ENCODE data around the gene EFCAB8.
A peak's percentile ranks its signal among the peaks of the same experiment; 100 is the strongest.
"Not testable (repeated sequence)": the region's sequence is repeated elsewhere in the genome, so short reads cannot be mapped to it uniquely, and the experiment has no call there.

Gene EFCAB8

DNA sequence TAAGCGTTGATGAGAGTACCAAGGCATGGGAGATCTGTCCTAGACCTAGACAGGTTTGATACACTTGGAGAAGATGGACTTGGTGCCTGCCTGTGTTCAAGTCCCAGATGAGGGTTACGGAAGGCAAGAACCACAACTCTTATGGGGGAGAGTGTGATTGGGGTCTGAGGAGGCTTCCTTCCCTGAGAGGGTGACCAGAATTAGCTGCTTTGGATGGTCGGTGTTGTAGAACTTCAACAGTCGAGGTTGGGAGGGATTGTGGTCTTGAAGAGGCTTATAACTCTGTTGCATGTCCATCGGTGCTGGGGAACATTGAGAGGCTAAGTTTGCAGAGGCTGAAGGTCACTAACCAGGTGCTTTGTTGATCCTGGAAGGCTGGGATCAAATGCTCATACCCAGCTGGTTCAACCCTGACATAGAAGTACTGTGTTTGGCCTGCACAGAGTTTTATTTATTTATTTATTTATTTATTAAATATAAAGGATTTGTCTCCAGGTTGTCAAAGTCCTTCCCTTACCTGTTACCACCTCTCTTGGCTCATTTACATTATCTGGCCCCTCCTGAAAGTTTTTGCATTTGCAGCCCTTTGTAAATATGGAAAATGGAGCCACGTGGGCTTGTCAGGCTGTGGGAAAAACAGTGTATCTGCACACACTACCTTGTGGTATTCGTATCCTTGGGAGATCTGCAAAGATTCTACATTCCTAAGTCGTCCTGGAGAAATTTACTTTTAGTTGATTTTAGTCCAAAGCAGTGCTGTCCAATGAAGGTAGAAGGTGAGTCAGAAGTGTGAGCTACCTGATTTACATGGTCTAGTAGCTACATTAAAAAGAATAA is 15.8 kb upstream of the EFCAB8 start:
- Histone ChIP-seq H3K9me3 (ENCODE audit: insufficient read depth, low read depth, low read length) (no peaks in the 10 kb centered on the region), H3K27ac (ENCODE audit: low read length) (no peak overlapping the region), H3K4me1 (ENCODE audit: insufficient read depth, low read length) (0 out of 2 replicates have a peak, but pooled peaks cover 3% of the 10 kb centered on the region), H3K4me3 (ENCODE audit: low read length) (no peak overlapping the region), H3K27me3 (ENCODE audit: insufficient read depth, low read length) (no peaks in the 10 kb centered on the region), H3K9ac (ENCODE audit: low read depth, low read length) (no peak overlapping the region), H3K36me3 (ENCODE audit: insufficient read depth, low read depth, low read length) (peaks cover 90% of the 10 kb centered on the region)

DNA sequence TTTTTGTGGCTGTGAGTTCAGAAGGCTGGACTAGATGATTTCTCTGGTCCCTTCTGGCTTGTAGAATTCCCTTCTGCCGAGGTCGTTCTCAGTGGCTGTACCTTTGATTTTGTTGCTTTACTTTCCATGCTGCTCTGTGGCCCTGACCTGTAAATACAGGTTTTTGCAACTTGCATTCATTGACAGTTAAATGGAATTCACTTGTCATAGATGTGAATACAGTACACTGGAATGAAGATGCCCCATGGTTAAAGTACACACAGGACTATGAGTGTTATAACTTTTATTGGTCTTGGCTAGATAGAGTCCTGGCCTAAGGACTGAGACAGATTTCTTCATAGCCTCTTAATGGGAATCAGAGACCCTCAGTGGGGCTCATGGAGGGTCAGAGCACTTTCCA is 12.9 kb upstream of the EFCAB8 start:
- Histone ChIP-seq H3K36me3 (ENCODE audit: insufficient read depth, low read depth, low read length) (peaks cover 87% of the 10 kb centered on the region), H3K27ac (ENCODE audit: low read length) (no peak overlapping the region)

DNA sequence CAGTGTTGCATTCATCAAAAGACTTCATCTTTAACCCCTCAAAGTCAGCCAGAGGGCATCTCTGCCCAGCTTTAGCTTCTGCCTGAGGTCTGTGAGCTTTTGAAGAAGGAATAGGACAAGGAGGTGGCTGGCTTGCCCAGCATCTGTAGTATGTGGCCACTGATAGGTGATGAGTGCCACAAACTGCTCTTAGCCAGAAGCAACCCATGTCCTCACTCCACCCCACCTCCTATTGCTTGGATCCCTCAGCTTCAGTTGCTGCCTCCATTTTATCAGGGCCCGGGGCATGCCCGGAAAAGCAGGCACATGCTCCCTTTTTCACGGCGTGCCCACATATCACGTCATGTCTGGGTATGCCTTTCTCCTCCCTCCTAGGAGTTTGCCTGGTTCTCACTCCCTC is 11.9 kb upstream of the EFCAB8 start:
- Histone ChIP-seq H3K9me3 (ENCODE audit: insufficient read depth, low read depth, low read length) (no peaks in the 10 kb centered on the region), H3K4me3 (ENCODE audit: low read length) (no peak overlapping the region), H3K27me3 (ENCODE audit: insufficient read depth, low read length) (no peaks in the 10 kb centered on the region), H3K27ac (ENCODE audit: low read length) (no peak overlapping the region), H3K36me3 (ENCODE audit: insufficient read depth, low read depth, low read length) (peaks cover 89% of the 10 kb centered on the region), H3K4me1 (ENCODE audit: insufficient read depth, low read length) (0 out of 2 replicates have a peak, but pooled peaks cover 3% of the 10 kb centered on the region), H3K9ac (ENCODE audit: low read depth, low read length) (no peak overlapping the region)

More for the DNA sequence above, 12.9 kb upstream of the EFCAB8 start:
- H3K9me3 ChIP-seq (ENCODE audit: insufficient read depth, low read depth, low read length), result no peaks in the 10 kb centered on the region
- no peak overlapping the region for H3K4me3 ChIP-seq (ENCODE audit: low read length)
- 0 out of 2 replicates have a peak, but pooled peaks cover 3% of the 10 kb centered on the region for H3K4me1 ChIP-seq (ENCODE audit: insufficient read depth, low read length)
- no peak overlapping the region for H3K9ac ChIP-seq (ENCODE audit: low read depth, low read length)
- no peaks in the 10 kb centered on the region for H3K27me3 ChIP-seq (ENCODE audit: insufficient read depth, low read length)

DNA sequence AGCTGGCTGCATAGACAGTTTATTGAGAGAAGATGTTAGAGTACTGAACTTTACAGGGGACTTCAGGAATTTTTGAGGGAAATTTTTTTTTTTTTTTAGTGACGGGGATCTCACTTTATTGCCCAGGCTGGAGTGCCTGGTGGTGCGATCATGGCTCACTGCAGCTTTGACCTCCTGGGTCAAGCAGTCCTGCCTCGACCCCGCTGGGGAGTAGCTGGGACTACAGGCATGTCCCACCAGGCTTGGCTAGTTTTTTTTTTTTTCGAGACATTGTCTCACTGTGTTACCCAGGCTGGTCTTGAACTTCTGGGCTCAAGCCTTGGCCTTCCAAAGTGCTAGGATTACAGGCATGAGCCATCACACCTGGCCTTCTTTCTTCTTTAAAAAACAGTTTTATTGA is 10.8 kb upstream of the EFCAB8 start:
- 0 out of 2 replicates have a peak, but pooled peaks cover 3% of the 10 kb centered on the region for H3K4me1 ChIP-seq (ENCODE audit: insufficient read depth, low read length)
- no peak overlapping the region for H3K4me3 ChIP-seq (ENCODE audit: low read length)
- no peaks in the 10 kb centered on the region for H3K27me3 ChIP-seq (ENCODE audit: insufficient read depth, low read length)
- peaks cover 90% of the 10 kb centered on the region for H3K36me3 ChIP-seq (ENCODE audit: insufficient read depth, low read depth, low read length)
- H3K9me3 ChIP-seq (ENCODE audit: insufficient read depth, low read depth, low read length), result no peaks in the 10 kb centered on the region
- H3K9ac ChIP-seq (ENCODE audit: low read depth, low read length), result 0 out of 2 replicates have a peak overlapping the region, but pooled peaks have one; percentile 3
- no peak overlapping the region for H3K27ac ChIP-seq (ENCODE audit: low read length)

DNA sequence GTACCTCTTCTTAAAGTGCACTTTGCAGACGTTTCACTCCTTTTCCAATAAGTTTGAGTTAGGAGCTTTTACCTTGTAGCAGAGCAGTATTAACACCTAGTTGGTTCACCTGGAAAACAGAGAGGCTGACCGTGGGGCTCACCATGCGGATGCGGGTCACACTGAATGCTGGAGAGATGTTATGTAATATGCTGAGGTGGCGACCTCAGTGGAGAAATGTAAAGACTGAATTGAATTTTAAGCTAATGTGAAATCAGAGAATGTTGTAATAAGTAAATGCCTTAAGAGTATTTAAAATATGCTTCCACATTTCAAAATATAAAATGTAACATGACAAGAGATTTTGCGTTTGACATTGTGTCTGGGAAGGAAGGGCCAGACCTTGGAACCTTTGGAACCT is 9.9 kb upstream of the EFCAB8 start:
- no peak overlapping the region for H3K4me3 ChIP-seq (ENCODE audit: low read length)
- 0 out of 2 replicates have a peak, but pooled peaks cover 3% of the 10 kb centered on the region for H3K4me1 ChIP-seq (ENCODE audit: insufficient read depth, low read length)
- H3K9ac ChIP-seq (ENCODE audit: low read depth, low read length), result 0 out of 2 replicates have a peak overlapping the region, but pooled peaks have one; percentile 3
- H3K27ac ChIP-seq (ENCODE audit: low read length), result no peak overlapping the region
- no peaks in the 10 kb centered on the region for H3K9me3 ChIP-seq (ENCODE audit: insufficient read depth, low read depth, low read length)
- H3K36me3 ChIP-seq (ENCODE audit: insufficient read depth, low read depth, low read length), result peaks cover 83% of the 10 kb centered on the region
- H3K27me3 ChIP-seq (ENCODE audit: insufficient read depth, low read length), result no peaks in the 10 kb centered on the region

DNA sequence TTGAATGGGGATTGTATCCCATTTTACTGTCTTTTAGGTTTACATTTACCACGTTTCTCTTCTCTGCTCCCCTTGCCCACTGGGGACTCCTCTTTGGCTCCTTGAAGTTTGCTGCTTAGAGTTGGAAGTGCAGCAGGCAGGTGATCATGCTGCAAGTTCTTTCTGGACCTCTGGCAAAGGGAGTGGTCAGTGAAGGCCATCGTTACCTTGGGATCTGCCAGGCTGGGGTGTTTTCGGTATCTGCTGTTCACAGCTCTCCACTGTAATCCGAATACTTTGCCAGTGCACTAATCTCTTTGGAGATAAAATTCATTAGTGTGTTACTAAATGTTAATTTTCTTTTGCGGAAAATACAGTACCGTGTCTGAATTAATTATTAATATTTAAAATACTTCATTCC is 9.1 kb upstream of the EFCAB8 start:
- no peak overlapping the region for H3K4me3 ChIP-seq (ENCODE audit: low read length)
- H3K27ac ChIP-seq (ENCODE audit: low read length), result no peak overlapping the region
- H3K9me3 ChIP-seq (ENCODE audit: insufficient read depth, low read depth, low read length), result no peaks in the 10 kb centered on the region
- no peak overlapping the region for H3K9ac ChIP-seq (ENCODE audit: low read depth, low read length)
- H3K36me3 ChIP-seq (ENCODE audit: insufficient read depth, low read depth, low read length), result peaks cover 83% of the 10 kb centered on the region
- 0 out of 2 replicates have a peak, but pooled peaks cover 3% of the 10 kb centered on the region for H3K4me1 ChIP-seq (ENCODE audit: insufficient read depth, low read length)
- H3K27me3 ChIP-seq (ENCODE audit: insufficient read depth, low read length), result no peaks in the 10 kb centered on the region

DNA sequence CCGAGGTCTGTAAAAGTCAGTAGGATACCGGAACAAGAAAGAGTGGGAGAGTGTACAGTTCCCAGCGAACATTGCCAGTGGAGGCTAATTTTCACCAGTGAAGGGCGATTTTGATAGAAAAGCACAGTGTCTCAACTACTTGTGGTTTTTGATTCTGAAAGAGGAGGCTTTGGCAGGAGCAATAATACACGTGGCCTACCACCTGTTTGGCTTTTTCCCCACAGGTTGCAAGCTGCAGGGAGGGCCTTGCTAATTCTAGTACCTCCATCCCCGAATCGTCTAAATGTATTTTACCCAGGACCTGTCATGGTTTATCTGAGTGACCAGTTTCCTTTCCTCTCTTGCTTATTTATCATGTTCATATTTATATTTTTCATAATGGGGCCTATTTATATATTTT is 3.3 kb upstream of the EFCAB8 start:
- H3K27ac ChIP-seq (ENCODE audit: low read length), result no peak overlapping the region
- H3K4me1 ChIP-seq (ENCODE audit: insufficient read depth, low read length), result peaks cover 21% of the 10 kb centered on the region; the same call in 1 of the 2 replicates
- no peaks in the 10 kb centered on the region for H3K27me3 ChIP-seq (ENCODE audit: insufficient read depth, low read length)
- peaks cover 39% of the 10 kb centered on the region for H3K36me3 ChIP-seq (ENCODE audit: insufficient read depth, low read depth, low read length)
- H3K9ac ChIP-seq (ENCODE audit: low read depth, low read length), result no peak overlapping the region
- no peak overlapping the region for H3K4me3 ChIP-seq (ENCODE audit: low read length)
- no peaks in the 10 kb centered on the region for H3K9me3 ChIP-seq (ENCODE audit: insufficient read depth, low read depth, low read length)

DNA sequence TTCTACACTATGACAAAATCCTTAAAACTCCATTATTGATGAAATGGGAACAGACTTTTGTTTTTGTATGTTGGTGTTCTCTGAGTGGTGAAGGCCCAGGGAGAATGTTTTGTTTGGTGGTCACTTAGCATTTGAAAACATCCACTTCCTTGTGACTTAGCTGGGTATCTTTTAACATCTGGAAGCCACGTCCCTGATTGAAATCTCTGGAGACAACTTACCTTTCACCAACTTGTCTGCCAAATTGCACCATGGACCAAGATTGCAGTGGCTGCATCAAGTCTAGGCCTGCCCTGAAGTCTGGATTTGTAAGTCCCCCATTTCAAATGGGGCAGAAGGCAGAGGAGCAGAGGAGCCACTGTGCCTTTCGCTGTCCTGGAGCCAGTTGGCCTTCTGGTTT is 534 bp upstream of the EFCAB8 start:
- Histone ChIP-seq H3K27me3 (ENCODE audit: insufficient read depth, low read length) (no peaks in the 10 kb centered on the region), H3K9me3 (ENCODE audit: insufficient read depth, low read depth, low read length) (no peaks in the 10 kb centered on the region), H3K4me1 (ENCODE audit: insufficient read depth, low read length) (peaks cover 21% of the 10 kb centered on the region; the same call in 1 of the 2 replicates), H3K36me3 (ENCODE audit: insufficient read depth, low read depth, low read length) (peaks cover 15% of the 10 kb centered on the region; the same call in 1 of the 2 replicates), H3K27ac (ENCODE audit: low read length) (peak overlapping the region; percentile 66), H3K9ac (ENCODE audit: low read depth, low read length) (peak overlapping the region; percentile 33; the same call in 1 of the 2 replicates), H3K4me3 (ENCODE audit: low read length) (peak overlapping the region; percentile 39; the same call in 1 of the 2 replicates)

DNA sequence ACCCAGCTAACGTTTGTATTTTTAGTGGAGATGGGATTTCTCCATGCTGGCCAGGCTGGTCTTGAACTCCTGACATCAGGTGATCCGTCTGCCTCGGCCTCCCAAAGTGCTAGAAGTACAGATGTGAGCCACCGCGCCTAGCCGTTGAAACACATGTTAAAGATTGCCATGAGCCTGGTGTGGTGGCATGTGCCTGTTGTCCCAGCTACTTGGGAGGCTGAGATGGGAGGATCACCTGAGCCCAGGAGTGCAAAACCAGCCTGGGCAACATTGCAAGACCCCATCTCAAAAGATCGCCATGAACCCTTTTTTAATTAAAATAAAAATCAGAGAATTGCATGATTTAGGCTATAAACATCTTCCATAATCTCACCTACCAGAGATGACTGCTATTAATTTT is 2.7 kb downstream of the EFCAB8 start:
- H3K4me1 ChIP-seq (ENCODE audit: insufficient read depth, low read length), result peaks cover 21% of the 10 kb centered on the region; the same call in 1 of the 2 replicates
- peaks cover 6% of the 10 kb centered on the region; the same call in 1 of the 2 replicates for H3K36me3 ChIP-seq (ENCODE audit: insufficient read depth, low read depth, low read length)
- H3K4me3 ChIP-seq (ENCODE audit: low read length), result no peak overlapping the region
- H3K27me3 ChIP-seq (ENCODE audit: insufficient read depth, low read length), result no peaks in the 10 kb centered on the region
- H3K9ac ChIP-seq (ENCODE audit: low read depth, low read length), result no peak overlapping the region
- no peak overlapping the region for H3K27ac ChIP-seq (ENCODE audit: low read length)
- H3K9me3 ChIP-seq (ENCODE audit: insufficient read depth, low read depth, low read length), result no peaks in the 10 kb centered on the region

DNA sequence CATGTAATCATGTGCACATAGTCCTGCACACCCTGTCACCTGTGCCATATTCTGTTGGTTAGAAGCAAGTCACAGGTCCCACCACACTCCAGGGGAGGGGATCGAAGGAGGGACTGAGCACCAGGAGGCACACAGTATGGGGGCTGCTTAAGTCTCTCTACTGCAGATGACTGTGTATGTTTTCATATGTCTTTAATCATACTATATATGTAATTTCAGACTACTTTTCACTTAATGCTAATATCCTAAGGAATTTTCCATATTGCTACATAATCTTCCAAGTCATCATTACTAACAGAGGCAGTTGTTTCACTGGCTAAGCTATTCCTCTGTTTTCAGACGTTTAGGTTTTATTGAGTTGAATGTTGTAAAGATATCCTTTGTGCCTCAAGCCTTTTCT is 10.8 kb downstream of the EFCAB8 start:
- Histone ChIP-seq H3K9me3 (ENCODE audit: insufficient read depth, low read depth, low read length) (no peaks in the 10 kb centered on the region), H3K4me1 (ENCODE audit: insufficient read depth, low read length) (no peaks in the 10 kb centered on the region), H3K27me3 (ENCODE audit: insufficient read depth, low read length) (no peaks in the 10 kb centered on the region), H3K4me3 (ENCODE audit: low read length) (no peak overlapping the region), H3K9ac (ENCODE audit: low read depth, low read length) (no peak overlapping the region), H3K27ac (ENCODE audit: low read length) (no peak overlapping the region), H3K36me3 (ENCODE audit: insufficient read depth, low read depth, low read length) (no peaks in the 10 kb centered on the region)

DNA sequence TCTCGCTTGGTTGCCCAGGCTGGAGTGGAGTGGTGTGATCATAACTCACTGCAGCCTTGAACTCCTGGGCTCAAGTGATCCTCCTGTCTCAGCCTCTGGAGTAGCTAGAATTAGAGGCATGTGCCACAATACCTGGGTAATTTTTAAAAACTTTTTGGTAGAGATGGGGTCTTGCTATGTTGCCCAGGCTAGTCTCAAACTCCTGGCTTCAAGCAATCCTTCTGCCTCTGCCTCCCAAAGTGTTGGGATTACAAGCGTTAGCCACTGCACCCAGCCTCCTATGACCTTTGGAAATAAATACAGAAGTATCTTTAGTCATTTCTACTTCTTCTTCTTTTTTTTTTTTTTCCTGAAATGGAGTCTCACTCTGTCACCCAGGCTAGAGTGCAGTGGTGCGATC is 11.8 kb downstream of the EFCAB8 start:
- H3K36me3 ChIP-seq (ENCODE audit: insufficient read depth, low read depth, low read length); H3K9me3 ChIP-seq (ENCODE audit: insufficient read depth, low read depth, low read length); H3K4me1 ChIP-seq (ENCODE audit: insufficient read depth, low read length); H3K9ac ChIP-seq (ENCODE audit: low read depth, low read length); H3K27ac ChIP-seq (ENCODE audit: low read length); H3K4me3 ChIP-seq (ENCODE audit: low read length); H3K27me3 ChIP-seq (ENCODE audit: insufficient read depth, low read length): not testable (repeated sequence)

DNA sequence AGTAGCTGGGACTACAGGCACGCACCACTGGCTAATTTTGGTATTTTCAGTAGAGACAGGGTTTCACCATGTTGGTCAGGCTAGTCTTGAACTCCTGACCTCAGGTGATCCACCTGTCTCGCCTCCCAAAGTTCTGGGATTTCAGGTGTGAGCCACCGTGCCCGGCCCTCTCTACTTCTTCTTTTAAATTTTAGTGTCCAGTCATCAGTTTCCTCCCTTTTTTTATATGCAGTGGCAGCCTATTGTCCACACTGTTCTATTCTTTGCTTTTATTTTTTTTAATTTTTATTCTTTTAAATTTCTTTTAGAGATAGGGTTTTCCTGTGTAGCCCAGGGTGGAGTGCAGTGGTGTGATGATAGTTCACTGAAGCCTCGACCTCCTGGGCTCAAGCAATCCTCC is 12.3 kb downstream of the EFCAB8 start:
- no peaks in the 10 kb centered on the region for H3K36me3 ChIP-seq (ENCODE audit: insufficient read depth, low read depth, low read length)
- H3K4me1 ChIP-seq (ENCODE audit: insufficient read depth, low read length), result no peaks in the 10 kb centered on the region
- H3K27me3 ChIP-seq (ENCODE audit: insufficient read depth, low read length), result no peaks in the 10 kb centered on the region
- H3K9ac ChIP-seq (ENCODE audit: low read depth, low read length), result no peak overlapping the region
- H3K9me3 ChIP-seq (ENCODE audit: insufficient read depth, low read depth, low read length), result no peaks in the 10 kb centered on the region
- no peak overlapping the region for H3K4me3 ChIP-seq (ENCODE audit: low read length)
- no peak overlapping the region for H3K27ac ChIP-seq (ENCODE audit: low read length)
